ENCODE measurements around the gene TGFBR3.

The TGFBR3 gene

DNA sequence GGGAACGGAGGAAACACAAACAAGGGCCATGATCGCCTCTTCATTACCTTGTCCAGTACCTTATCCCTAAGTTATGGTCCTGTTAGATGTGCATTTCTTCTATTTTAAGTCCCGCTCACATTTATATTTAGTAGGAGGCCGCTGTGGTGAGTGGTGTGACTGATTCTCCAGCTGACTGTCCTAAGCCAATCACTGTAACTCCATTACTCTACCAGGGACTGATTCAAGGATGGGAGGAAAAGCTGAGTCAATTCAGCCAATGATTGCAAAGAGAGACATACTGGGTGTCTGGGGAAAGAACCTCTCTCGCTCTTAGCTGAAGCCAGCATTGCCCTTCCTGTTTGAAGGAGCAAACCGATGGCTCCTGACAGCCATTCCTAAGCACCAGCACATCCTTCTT, 59.7 kb downstream of the TGFBR3 start:
- DNase-seq (ENCODE audit: low read depth), result no peak

- no peak for DNase-seq (ENCODE audit: low read depth)
Observed at GRCh38 chr1:91821126-91821868, 64.7 kb downstream of the TGFBR3 start.

GRCh38 chr1:91819038-91819788, 66.7 kb downstream of the TGFBR3 start:
- no peak for DNase-seq (ENCODE audit: low read depth)

DNA sequence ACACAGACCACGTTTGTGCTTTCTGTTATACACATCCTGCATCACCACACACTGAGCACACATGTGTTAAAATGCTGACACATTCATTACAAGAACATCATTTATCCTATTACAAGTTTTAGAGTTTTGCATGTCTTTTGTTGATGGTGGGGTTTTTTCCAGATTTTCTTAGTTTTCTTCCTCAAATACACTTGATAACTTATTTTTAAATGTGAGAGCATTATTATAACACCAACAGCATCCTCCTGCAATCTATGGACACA, 67.3 kb downstream of the TGFBR3 start:
- DNase-seq (ENCODE audit: low read depth), result no peak

GRCh38 chr1:91817211-91817905, 68.6 kb downstream of the TGFBR3 start:
- DNase-seq (ENCODE audit: low read depth), result no peak

DNA sequence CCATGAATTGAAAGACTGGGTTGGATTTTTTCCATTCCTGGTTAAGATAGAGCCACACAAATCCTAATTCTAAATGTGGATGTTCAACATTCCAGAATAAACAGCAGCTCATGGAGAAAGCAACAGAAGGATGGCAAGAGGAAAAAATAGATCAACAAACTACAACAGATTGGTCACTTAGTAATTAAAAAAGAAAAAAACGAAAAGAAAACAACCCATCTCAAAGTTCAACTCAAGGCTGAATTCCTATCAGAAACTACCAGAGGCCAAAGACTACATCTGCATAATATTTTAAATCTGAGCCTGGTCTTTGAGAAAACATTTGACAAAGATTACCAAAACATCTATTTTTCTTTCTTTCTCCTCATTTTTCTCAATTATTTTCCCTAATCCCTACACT, 69.9 kb downstream of the TGFBR3 start:
- no peak for DNase-seq (ENCODE audit: low read depth)

DNA sequence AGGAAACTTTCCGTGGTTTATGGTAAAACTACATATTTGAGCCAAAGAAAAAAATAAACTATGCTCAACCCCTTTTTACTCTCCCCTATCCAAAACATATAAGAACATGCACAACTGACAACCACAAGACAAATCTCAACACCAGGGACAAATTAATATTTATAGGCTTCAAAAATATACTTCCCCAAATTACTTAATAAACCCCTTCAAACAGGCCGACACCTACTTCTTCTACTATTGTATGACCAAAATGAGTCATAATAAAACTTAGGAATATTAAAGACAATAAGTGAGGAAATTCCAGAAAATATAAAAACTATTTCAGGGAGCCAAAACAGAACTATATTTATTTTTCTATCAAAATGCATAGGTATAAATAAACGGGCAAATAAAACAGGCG, 71.5 kb downstream of the TGFBR3 start:
- DNase-seq (ENCODE audit: low read depth), result no peak

GRCh38 chr1:91813813-91814212, 72.1 kb downstream of the TGFBR3 start:
- no peak for DNase-seq (ENCODE audit: low read depth)

DNA sequence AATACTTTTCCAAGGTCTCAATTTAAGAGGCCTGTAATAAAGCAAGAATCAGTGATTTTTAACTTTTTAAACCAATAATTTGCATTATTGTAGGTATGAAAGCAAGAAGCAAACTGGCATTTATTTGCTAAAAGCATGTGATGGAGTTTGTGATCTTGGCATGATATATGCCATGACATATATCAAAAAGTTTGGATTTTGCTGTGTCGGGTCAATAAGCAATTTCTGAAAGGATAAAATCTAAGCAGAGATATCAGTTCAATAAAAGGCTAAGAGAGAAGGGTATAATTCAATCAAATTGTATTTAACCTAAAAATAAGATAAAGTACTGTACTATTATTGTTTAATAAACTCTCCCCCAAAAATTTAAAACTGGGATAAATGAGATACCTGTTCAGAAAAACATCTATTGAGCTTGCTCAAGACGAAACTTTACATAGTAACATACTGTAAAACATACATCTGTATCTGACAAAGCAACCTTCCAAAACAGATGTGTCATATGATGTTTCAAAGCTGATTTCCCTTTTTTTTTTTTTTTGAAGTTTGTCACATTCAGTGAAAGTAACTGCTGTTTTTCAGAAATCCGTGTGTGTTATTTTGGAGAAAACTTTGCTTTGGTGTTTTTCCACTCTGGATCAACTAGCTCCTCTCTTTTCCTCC, 74.5 kb downstream of the TGFBR3 start:
- no peak for DNase-seq (ENCODE audit: low read depth)

DNA sequence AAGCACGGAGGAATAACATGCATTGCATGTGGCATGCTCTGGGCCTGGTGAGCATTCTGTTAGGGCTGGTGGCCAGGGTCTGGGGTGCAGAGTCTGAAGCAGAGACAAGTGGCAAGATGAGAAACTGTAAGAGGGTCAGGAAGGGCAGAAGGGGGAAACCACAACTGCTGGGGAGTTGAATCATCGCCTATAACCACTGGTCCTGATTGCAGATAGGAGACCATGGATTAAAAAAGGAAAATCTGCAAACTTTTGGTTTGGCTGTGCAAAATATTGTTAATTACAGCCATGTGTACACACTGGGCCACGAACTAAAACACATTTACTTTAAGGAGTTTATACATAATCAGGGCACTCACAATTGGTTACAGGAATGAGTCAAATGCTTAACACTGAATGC, 76.6 kb downstream of the TGFBR3 start:
- no peak for DNase-seq (ENCODE audit: low read depth)

DNA sequence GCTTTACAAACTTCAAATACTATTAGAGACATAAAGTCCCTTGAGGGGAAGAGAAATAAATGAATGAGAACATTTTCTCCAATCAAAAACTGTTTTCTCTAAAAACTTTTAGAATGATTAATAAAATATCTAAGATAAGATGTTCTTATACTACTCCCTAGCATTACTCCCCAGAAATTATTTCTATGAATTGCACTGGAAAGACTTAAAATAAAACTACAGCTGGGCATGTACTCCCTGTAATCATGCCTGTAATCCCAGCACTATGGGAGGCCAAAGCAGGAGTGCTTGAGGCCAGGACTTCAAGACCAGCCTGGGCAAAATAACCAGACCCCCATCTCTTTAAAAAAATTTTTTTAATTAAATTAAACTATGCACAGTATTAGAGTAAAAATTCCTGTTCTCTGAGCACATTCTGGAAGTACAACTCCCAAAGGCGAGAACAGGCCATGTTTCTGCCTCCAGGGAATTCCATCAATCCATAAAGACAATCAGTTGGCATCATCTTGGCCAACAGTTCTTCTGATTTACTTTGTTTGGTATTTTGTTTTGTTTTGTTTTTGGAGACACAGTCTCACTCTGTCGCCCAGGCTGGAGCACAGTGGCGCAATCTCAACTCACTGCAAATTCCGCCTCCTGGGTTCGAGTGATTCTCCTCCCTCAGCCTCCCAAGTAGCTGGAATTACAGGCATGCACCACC, 77.9 kb downstream of the TGFBR3 start:
- no peak for DNase-seq (ENCODE audit: low read depth)

GRCh38 chr1:91806769-91807700, 78.9 kb downstream of the TGFBR3 start:
- no peak for DNase-seq (ENCODE audit: low read depth)

DNA sequence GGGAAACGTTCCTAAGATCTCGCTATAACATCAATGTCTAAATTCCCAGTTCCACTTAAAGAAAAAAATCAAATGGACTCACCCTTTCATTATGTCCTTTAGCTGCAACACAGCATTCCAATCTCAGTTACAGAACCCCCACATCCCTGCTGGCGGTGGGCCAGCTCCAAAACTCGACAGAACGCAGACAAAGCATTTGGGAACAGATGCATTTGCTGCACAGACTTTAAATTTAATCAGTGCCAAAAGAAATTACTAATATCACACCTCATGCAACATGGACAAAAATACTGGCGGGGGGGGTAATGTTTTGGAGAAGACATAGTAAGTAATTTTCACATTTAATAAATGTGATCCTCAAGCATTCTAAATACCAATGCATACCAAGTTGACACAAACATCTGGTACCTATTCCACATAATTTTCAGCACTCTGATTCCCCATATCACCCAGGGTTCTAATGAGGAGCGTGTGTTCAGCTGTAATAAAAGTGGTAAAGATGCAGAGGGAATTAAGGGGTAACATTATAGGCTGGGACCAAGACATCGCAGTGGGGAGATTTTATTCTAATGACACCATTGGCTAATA, 79.7 kb downstream of the TGFBR3 start:
- no peak for DNase-seq (ENCODE audit: low read depth)

- no peak for DNase-seq (ENCODE audit: low read depth)
Observed at GRCh38 chr1:91805311-91805801, 80.6 kb downstream of the TGFBR3 start.

- peak; percentile 35 for DNase-seq (ENCODE audit: low read depth)
Observed at GRCh38 chr1:91804546-91805023, 81.4 kb downstream of the TGFBR3 start.

DNA sequence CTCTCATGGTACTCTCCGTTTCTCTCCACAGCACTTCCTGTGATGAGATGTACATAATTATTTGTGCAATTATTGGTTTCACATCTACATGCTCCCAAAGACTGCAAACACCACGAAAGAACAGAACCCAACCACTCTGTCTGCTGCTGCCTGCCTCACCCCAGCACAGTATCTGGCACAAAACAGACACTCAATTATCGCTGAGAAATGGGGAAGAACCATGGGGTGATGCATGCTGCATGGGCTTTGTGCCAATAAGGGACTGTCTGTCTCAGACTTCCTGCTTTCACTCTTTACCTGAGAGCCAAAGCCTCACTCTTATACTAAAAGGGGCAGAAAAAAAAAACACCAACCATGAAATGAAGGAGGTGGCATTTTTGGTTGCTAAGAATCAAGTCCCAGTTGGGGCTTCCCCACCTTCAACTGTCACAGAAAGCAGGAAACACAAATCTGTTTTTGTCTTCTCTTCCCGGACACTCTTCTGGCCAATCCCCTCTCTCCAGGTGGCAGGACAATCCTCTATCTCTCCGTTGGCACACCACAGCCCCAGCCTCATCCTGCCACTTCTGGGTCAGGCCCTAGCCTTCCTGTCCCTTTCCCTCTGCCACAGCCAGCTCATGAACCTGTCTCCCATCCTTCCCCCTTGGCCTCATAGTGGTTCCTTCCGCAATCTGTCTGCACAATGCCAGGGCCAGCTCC, 82.0 kb downstream of the TGFBR3 start:
- no peak for DNase-seq (ENCODE audit: low read depth)

- no peak for DNase-seq (ENCODE audit: low read depth)
Observed at GRCh38 chr1:91803123-91803522, 82.8 kb downstream of the TGFBR3 start.

DNA sequence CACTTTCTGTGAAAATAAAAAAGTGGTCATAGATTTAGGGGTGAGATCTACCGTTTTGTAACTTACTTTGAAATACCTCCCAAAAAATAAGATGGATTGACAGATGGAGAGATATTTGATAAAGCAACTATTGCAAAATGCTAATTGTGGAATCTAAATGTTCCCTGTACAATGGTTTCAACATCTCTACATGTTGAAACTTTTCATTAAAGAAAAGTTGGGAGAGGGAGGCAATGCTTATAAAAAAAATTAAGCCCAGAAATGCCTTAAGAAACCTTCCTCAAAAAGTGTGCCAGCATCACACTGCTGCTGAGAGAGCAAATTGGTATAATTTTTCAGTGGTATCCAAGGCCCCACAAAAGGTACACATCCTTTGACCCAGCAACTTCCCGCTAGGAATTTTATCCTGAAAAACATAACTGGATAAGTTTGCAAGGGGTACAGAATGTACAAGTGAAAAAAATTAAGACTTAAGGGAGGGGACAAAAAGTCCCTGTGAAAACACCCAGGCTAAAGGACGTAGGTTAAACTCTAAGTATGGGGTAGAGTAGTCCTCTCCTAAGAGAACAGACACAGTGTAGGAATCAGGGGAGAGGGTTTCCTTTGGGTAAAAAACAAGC, 84.3 kb downstream of the TGFBR3 start:
- DNase-seq (ENCODE audit: low read depth), result no peak

GRCh38 chr1:91799863-91800262, 86.1 kb downstream of the TGFBR3 start:
- no peak for DNase-seq (ENCODE audit: low read depth)
